Fibroblast of villous mesenchyme (primary cell): ENCODE results near the gene ADRA2B. TPM values are rescaled to one million over a fixed set of nuclear protein-coding genes. Genes with fewer than 3 reads are reported as not detected.
"Not testable (repeated sequence)": the region's sequence is repeated elsewhere in the genome, so short reads cannot be mapped to it uniquely, and the experiment has no call there.

Experiments
- DNase-seq: peaks from one replicate; pipeline ENCODE4 v3.0.0-alpha.2; 2010; ENCODE audit warnings: low read depth
- H3K4me3 ChIP-seq: 2 replicates; pipeline ENCODE4 v1.5.1; 2011; ENCODE audit warnings: low read depth, mild to moderate bottlenecking, low read length
- total RNA-seq: library from RNA; depleted of rRNA; stranded (reverse); fragments of >200 nt; gene quantifications from 2 replicates; pipeline ENCODE4 v1.2.3, GENCODE V29; 2012
- TF ChIP-seq, protein P1 (sequence below): IDR thresholded peaks from 2 replicates; pipeline ENCODE4 v1.5.1; 2012; ENCODE audit warnings: low read depth, mild to moderate bottlenecking, low read length; ENCODE audit not compliant: insufficient read depth

The ADRA2B gene
- total RNA-seq, 1 donor: not detected

DNA sequence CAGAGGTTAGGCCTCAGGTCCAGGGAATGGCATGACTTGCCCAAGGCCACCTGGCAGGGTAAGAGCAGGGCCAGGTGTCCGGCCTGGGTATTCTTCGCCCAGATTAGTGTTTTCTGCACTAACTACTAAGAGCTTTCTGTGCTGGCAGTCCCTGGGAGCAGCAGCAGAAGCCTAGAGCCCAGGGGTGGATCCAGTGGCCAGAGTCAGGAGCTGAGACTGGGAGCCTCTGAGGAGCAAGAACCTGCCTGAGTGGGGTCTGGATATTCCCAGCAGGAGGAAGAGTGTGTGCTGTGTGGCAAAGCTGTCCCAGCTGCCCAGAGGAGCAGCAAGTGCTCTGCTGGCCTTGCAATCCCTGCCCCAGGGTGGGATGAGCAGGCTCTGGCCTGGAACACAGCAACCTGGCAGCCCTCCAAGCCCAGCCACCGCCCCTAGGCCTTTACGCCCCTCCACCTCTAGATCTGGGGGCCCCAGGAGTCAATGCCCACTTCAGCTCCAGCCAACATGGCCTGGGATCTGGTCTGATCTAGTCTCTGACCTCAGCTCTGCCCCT, 50.9 kb downstream of the ADRA2B start:
- DNase-seq: no peak
- H3K4me3 ChIP-seq: no peak overlapping the region
- TF ChIP-seq, protein P1, sequence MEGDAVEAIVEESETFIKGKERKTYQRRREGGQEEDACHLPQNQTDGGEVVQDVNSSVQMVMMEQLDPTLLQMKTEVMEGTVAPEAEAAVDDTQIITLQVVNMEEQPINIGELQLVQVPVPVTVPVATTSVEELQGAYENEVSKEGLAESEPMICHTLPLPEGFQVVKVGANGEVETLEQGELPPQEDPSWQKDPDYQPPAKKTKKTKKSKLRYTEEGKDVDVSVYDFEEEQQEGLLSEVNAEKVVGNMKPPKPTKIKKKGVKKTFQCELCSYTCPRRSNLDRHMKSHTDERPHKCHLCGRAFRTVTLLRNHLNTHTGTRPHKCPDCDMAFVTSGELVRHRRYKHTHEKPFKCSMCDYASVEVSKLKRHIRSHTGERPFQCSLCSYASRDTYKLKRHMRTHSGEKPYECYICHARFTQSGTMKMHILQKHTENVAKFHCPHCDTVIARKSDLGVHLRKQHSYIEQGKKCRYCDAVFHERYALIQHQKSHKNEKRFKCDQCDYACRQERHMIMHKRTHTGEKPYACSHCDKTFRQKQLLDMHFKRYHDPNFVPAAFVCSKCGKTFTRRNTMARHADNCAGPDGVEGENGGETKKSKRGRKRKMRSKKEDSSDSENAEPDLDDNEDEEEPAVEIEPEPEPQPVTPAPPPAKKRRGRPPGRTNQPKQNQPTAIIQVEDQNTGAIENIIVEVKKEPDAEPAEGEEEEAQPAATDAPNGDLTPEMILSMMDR: no peak

DNA sequence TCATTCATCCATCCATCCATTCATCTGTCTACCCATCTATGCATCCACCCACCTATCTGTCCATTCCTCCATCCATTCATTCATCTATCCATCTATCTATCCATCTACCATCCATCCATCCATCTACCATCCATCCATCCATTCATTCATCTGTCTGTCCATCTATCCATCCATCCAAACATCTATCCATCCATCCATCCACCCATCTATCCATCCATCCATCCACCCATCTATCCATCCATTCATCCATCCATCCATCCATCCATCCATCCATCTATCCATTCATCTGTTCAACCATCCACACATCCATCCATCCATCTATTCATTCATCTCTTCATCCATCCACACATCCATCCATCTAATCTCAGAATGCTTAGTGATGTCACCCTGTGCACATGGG, 51.6 kb downstream of the ADRA2B start:
- not testable (repeated sequence) for H3K4me3 ChIP-seq, DNase-seq

DNA sequence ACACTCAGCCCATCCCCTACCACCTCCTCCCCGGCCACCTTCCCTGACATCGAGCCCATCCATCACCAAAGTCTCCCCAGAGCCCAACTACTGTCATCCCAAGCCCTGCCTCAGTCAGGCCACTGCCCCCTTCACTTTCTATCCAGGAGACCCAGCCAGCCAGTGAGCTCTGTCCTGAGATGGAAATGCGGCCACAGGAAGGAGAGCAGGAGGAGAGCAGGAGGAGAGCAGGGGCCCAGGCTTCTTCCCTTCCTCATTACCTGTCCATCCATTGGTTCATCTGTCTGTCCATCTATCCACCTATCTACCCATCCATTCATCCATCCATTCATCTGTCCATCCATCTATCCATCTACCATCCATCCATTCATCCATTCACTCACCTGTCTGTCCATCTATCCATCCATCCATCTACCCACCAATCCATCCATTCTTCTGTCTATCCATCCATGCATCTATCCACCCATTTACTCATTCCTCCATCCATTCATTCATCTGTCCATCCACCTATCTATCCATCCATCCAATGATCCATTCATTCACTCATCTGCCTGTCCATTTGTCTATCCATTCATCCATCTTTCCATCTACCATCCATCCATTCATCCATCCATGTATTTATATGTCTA, 52.2 kb downstream of the ADRA2B start:
- not testable (repeated sequence) for H3K4me3 ChIP-seq, DNase-seq

DNA sequence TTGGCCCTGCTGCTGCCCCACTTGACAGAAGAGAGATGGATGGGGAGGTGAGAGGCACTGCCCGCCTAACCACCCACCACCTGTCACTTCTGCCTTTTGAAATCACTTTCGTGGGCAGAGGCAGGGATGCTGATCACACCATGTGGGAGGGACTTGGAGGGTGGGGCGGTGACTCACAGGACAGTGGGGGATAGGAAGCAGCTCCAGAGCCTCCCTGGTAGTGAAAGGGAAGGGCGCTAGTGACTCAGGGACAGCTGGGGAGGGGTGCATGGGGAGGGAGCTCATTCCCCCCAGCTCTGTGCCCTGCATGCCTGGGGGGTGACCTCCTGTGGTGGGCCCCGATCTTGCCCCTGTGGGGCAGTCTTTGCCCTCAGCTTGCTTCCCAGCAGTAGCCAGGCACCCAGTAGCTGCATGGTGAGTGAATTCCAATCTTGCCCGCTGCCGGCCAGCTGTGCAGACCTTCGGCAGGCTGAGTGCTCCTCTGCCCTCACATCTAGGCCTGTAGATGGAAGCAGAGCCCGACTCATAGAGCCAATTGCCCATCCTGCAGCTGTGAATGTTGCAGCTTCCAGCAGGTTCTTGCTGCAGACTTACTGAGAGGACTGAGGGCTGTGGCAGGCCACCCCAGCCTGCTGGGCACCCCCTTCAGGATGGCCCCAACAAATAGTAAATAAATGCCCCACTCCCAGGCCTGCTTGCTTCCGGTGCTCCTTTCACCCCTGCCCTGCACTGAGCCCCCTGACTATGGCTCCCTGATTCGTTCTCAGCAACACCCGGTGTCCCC, 53.1 kb downstream of the ADRA2B start:
- not testable (repeated sequence) for H3K4me3 ChIP-seq
- peak; percentile 77 for DNase-seq
- TF ChIP-seq, protein P1: peak; percentile 59

Other genes starting within 250 kb of the ADRA2B start
- gene ANKRD36C, start 124.7 kb downstream of the ADRA2B start, total RNA-seq: 39.0 and 46.2 TPM in 2 replicates
- gene GPAT2, start 81.7 kb downstream of the ADRA2B start, total RNA-seq: 1.9 and 3.5 TPM in 2 replicates
- not detected in 2 replicates for gene ASTL, start 21.9 kb upstream of the ADRA2B start, total RNA-seq
- 0.86 and 2.3 TPM in 2 replicates for gene DUSP2, start 28.9 kb upstream of the ADRA2B start, total RNA-seq
- gene STARD7, start 92.3 kb upstream of the ADRA2B start, total RNA-seq: 135 and 209 TPM in 2 replicates
- 27.2 and 29.6 TPM in 2 replicates for gene TMEM127, start 149.4 kb upstream of the ADRA2B start, total RNA-seq
- gene CIAO1, start 149.7 kb upstream of the ADRA2B start, total RNA-seq: 93.7 and 108 TPM in 2 replicates
- 39.6 and 39.7 TPM in 2 replicates for gene SNRNP200, start 189.0 kb upstream of the ADRA2B start, total RNA-seq
- 3.2 and 5.2 TPM in 2 replicates for gene ITPRIPL1, start 208.7 kb upstream of the ADRA2B start, total RNA-seq
- 7.4 and 13.0 TPM in 2 replicates for gene NCAPH, start 219.2 kb upstream of the ADRA2B start, total RNA-seq